Measurements from ENCODE around the gene SUCLA2.

SUCLA2 gene

DNA sequence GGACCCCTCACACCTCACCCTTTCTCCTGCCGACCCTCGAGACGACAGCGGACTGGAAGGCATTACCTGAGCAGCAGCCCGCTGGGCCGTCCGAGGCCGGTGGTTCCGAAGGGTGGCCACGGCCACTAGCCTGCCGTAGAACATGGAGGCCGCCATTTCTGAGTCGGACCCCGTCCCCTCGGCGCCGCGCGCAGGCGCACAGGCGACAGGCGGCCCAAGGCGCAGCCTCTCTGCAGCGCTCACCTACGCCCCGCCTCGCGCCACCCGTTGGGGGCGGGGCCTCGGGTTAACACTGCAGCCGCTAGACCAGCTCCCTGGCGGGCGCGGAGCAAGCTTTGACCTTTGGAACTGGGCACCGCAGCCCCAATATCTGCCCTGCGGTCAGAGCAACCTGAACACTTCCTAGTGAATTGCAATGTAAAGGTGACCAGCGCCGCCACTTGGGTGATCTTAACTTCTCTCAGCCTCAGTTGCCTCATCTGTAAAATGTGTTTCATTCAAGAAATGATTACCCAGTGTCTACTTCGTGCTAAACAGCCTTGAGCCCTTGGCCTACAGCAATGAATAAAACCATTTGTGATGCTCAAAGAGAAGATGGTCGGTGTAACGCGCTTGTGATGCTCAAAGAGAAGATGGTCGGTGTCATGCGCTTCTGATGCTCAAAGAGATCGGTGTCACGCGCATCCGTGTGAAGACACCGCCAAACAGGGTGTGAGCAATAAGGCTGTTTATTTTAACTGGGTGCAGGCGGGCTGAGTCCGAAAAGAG is at the start of gene SUCLA2:
Gene SUCLA2, minus strand, starts transcription at position 160 of the 768 bp plus-strand sequence. Its CDS starts 4 bp downstream, at position 156.
- H3K36me3 ChIP-seq (ENCODE audit: insufficient read depth, low read depth, low read length) = peaks cover 5% of the 10 kb centered on the region; the same call in 1 of the 2 replicates
- peak within 1 kb of the TSS; percentile 89 for H3K4me3 ChIP-seq (ENCODE audit: low read length)
- H3K9ac ChIP-seq (ENCODE audit: low read depth, low read length) = peak within 1 kb of the TSS; percentile 92
- H3K4me1 ChIP-seq (ENCODE audit: insufficient read depth, low read length) = peaks cover 7% of the 10 kb centered on the region
- no peaks in the 10 kb centered on the region for H3K27me3 ChIP-seq (ENCODE audit: insufficient read depth, low read length)
- H3K27ac ChIP-seq (ENCODE audit: low read length) = peak within 1 kb of the TSS; percentile 40
- no peaks in the 10 kb centered on the region for H3K9me3 ChIP-seq (ENCODE audit: insufficient read depth, low read depth, low read length)

DNA sequence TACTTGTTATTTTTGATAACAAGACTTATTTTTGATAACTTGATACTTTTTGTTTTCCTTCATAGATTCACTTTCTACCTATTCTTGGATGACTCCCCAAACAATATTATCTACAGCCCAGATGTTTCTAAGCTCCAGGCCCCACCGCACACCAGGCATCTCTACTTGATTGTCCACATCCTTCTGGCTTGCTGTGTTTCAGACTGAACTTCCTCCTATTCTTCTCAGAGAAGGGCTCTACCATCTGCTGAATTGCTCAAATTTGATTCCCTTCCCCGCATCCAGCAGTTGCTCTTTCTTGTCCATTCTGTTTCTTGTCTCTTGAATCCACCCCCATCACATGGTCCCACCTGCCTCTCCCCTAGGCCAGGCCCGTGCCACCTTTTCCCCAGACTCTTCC is 49.5 kb upstream of the SUCLA2 start:
- Histone ChIP-seq H3K27ac (ENCODE audit: low read length) (no peak overlapping the region), H3K9ac (ENCODE audit: low read depth, low read length) (no peak overlapping the region), H3K9me3 (ENCODE audit: insufficient read depth, low read depth, low read length) (no peaks in the 10 kb centered on the region), H3K27me3 (ENCODE audit: insufficient read depth, low read length) (no peaks in the 10 kb centered on the region), H3K4me1 (ENCODE audit: insufficient read depth, low read length) (no peaks in the 10 kb centered on the region), H3K36me3 (ENCODE audit: insufficient read depth, low read depth, low read length) (peaks cover 74% of the 10 kb centered on the region), H3K4me3 (ENCODE audit: low read length) (no peak overlapping the region)

DNA sequence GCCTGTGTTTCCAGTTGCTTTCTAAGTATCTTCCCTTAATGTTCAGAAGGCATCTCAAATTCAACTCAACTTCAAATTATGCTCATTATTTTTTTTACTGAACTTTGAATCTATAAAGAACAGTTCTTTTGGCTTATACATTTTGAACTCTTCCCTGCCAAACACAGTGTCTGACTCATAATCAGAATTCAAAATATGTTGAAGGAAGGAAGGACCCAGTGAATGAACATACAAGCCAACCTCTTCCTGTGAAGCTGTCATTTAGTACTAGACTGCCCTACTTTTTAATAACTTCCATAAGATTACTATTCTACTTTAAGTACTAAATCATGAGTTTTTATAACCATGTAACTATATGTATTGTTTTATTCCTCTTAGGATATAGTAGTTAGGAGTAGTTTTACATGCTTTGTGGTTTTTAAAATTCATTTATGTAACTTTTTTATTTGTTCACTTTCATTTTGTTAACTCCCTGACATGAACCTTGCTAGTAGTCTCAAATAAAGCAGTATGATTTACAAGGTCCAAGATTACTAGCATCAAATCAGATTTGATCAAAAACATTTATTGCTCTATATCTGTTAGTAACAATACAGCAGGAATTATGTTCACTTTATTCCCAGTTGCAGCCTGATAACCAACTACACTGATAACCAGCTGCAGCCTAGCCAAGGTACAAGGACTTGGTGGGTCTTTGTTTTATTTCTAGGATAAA is 42.9 kb upstream of the SUCLA2 start:
- Histone ChIP-seq H3K9ac (ENCODE audit: low read depth, low read length) (no peak overlapping the region), H3K4me1 (ENCODE audit: insufficient read depth, low read length) (peaks cover 3% of the 10 kb centered on the region), H3K27ac (ENCODE audit: low read length) (no peak overlapping the region), H3K4me3 (ENCODE audit: low read length) (no peak overlapping the region), H3K36me3 (ENCODE audit: insufficient read depth, low read depth, low read length) (peaks cover 72% of the 10 kb centered on the region), H3K27me3 (ENCODE audit: insufficient read depth, low read length) (no peaks in the 10 kb centered on the region), H3K9me3 (ENCODE audit: insufficient read depth, low read depth, low read length) (no peaks in the 10 kb centered on the region)

DNA sequence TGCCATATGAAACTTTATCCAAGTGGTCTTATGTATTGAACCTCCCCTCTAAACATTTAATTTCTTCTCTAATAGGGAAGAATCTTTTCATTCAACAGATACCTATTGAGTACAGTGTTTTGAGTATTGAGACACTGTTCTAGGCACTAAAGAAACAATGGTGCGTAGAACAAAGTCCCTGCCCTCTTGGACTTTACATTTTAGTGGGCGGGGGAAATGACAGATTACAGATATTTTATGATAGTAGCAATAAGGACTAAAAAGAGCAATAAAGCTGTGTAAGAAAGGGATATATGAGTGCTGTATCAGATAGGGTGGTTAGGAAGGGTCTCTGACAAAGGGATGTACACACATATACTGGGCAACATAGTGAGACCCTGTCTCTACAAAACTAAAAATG is 41.8 kb upstream of the SUCLA2 start:
- no peaks in the 10 kb centered on the region for H3K27me3 ChIP-seq (ENCODE audit: insufficient read depth, low read length)
- H3K9ac ChIP-seq (ENCODE audit: low read depth, low read length) = no peak overlapping the region
- peaks cover 62% of the 10 kb centered on the region for H3K36me3 ChIP-seq (ENCODE audit: insufficient read depth, low read depth, low read length)
- no peak overlapping the region for H3K4me3 ChIP-seq (ENCODE audit: low read length)
- H3K27ac ChIP-seq (ENCODE audit: low read length) = no peak overlapping the region
- H3K9me3 ChIP-seq (ENCODE audit: insufficient read depth, low read depth, low read length) = no peaks in the 10 kb centered on the region
- peaks cover 8% of the 10 kb centered on the region for H3K4me1 ChIP-seq (ENCODE audit: insufficient read depth, low read length)

DNA sequence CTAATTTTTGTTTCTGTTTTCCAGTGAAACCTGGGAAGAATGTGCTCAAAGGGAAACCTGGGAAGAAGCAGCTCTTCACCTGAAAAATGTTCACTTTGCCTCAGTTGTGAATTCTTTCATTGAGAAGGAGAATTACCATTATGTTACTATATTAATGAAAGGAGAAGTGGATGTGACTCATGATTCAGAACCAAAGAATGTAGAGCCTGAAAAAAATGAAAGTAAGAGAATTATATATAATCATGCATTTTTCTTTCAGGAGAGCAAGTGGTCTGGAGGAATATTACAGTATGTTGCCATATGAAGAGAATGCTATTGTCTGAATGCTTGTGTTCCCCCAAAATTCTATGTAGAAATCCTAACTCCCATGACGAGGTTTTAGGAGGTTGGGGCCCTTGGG is 39.8 kb upstream of the SUCLA2 start:
- Histone ChIP-seq H3K4me1 (ENCODE audit: insufficient read depth, low read length) (peaks cover 14% of the 10 kb centered on the region), H3K4me3 (ENCODE audit: low read length) (no peak overlapping the region), H3K9me3 (ENCODE audit: insufficient read depth, low read depth, low read length) (no peaks in the 10 kb centered on the region), H3K27me3 (ENCODE audit: insufficient read depth, low read length) (no peaks in the 10 kb centered on the region), H3K9ac (ENCODE audit: low read depth, low read length) (no peak overlapping the region), H3K36me3 (ENCODE audit: insufficient read depth, low read depth, low read length) (peaks cover 42% of the 10 kb centered on the region), H3K27ac (ENCODE audit: low read length) (no peak overlapping the region)

DNA sequence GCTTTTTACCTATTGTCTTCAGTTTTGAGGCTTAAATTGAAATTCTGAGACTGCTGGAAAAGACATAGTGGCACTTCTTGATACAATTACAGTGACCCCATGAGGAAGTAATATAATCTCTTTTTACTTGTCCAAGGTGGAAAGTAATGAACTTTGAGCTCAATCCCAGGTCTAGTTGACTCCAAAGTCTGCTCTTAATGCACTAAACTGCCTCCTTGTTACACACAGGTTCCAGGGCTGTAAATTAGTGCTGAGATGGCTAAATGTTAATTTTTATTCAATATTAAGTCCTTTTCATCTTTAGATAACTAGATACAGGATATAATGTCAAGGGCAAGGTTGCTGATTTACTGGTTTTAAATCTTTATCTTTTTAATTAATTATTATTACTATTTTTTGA is 39.0 kb upstream of the SUCLA2 start:
- Histone ChIP-seq H3K4me3 (ENCODE audit: low read length) (no peak overlapping the region), H3K27ac (ENCODE audit: low read length) (no peak overlapping the region), H3K27me3 (ENCODE audit: insufficient read depth, low read length) (no peaks in the 10 kb centered on the region), H3K36me3 (ENCODE audit: insufficient read depth, low read depth, low read length) (peaks cover 34% of the 10 kb centered on the region), H3K9ac (ENCODE audit: low read depth, low read length) (no peak overlapping the region), H3K4me1 (ENCODE audit: insufficient read depth, low read length) (peaks cover 14% of the 10 kb centered on the region), H3K9me3 (ENCODE audit: insufficient read depth, low read depth, low read length) (no peaks in the 10 kb centered on the region)

DNA sequence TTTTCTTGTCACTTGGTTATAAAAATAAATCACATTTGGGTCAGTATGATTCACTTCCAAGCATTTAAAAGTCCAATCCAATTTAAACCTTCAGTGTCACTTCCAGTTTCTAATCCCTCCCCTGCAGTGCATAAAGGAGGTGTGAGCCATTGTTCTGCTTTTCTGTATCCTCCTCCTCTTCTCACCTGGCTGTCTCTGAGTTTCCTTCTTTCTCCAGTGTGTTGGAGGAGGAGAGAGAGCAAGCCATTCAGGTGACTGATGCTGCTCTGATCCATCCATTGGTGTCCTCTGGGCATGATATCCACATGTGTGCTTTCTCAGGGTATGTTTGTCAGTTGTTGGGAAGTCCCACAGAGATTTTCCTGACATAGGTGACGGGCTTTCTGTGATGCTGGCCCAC is 37.7 kb upstream of the SUCLA2 start:
- peaks cover 28% of the 10 kb centered on the region for H3K36me3 ChIP-seq (ENCODE audit: insufficient read depth, low read depth, low read length)
- peaks cover 1% of the 10 kb centered on the region for H3K9me3 ChIP-seq (ENCODE audit: insufficient read depth, low read depth, low read length)
- H3K9ac ChIP-seq (ENCODE audit: low read depth, low read length) = 0 out of 2 replicates have a peak overlapping the region, but pooled peaks have one; percentile 81
- peaks cover 14% of the 10 kb centered on the region for H3K4me1 ChIP-seq (ENCODE audit: insufficient read depth, low read length)
- H3K27ac ChIP-seq (ENCODE audit: low read length) = no peak overlapping the region
- no peaks in the 10 kb centered on the region for H3K27me3 ChIP-seq (ENCODE audit: insufficient read depth, low read length)
- H3K4me3 ChIP-seq (ENCODE audit: low read length) = peak overlapping the region; percentile 77

DNA sequence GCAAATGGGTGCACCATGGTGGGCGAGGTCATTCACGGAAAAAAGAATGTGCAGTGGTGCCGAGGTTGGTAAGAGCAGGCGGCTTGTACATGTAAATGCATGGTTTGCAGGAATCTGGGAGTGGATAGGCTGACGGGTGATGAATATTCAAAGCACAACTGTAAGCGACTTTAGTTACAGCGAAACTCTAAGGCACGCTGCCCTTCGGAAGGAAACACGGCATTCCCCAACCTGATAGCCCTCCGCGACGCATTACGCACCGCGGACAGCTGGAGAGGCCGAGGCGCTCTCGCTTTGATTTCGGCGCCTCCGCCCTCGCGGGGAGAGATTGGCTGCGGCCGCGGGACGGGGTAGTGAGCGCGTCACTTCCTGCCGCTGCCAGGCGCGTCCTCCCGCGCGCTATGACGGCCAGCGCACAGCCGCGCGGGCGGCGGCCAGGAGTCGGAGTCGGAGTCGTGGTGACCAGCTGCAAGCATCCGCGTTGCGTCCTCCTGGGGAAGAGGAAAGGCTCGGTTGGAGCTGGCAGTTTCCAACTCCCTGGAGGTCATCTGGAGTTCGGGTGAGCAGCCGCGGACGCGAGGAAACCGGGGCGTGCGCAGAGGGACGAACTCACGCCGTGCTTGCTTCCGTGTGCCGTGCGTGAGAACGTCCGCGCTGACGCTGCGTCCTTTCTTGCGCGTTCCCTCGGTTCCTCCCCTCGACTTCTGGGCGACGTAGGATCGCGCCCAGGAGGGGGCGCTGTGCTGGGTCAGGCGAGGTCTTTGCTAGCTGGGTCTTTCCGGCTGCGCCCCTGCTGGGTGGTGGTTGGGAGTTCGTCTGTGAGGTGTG is 36.5 kb upstream of the SUCLA2 start, which contains the start of gene NUDT15:
Gene NUDT15, plus strand, starts transcription at position 381 of the 828 bp plus-strand sequence. Its CDS starts 21 bp downstream, at position 402.
- H3K9ac ChIP-seq (ENCODE audit: low read depth, low read length) = peak within 1 kb of the TSS; percentile 81
- H3K36me3 ChIP-seq (ENCODE audit: insufficient read depth, low read depth, low read length) = peaks cover 18% of the 10 kb centered on the region
- H3K27me3 ChIP-seq (ENCODE audit: insufficient read depth, low read length) = no peaks in the 10 kb centered on the region
- H3K27ac ChIP-seq (ENCODE audit: low read length) = peak within 1 kb of the TSS; percentile 75
- peak within 1 kb of the TSS; percentile 77 for H3K4me3 ChIP-seq (ENCODE audit: low read length)
- peaks cover 12% of the 10 kb centered on the region for H3K9me3 ChIP-seq (ENCODE audit: insufficient read depth, low read depth, low read length)
- H3K4me1 ChIP-seq (ENCODE audit: insufficient read depth, low read length) = peaks cover 14% of the 10 kb centered on the region

DNA sequence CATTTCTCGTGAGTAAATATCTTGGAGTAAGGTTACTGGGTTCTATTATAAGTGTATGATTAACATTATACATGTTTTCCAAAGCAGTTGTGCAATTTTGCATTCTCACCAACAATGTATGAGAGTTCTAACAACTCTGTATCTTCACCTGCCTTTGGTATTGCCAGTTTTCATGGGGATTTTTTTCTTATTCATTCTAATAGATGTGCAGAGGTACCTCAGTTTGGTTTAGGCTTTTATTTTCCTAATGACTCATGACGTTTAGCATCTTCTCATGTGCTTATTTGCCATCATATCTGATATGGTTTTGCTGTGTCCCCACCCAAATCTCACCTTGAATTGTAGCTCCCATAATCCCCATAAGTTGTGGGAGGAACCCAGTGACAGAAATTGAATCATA is 28.8 kb upstream of the SUCLA2 start:
- Histone ChIP-seq H3K36me3 (ENCODE audit: insufficient read depth, low read depth, low read length) (0 out of 2 replicates have a peak, but pooled peaks cover 3% of the 10 kb centered on the region), H3K27ac (ENCODE audit: low read length) (no peak overlapping the region), H3K4me3 (ENCODE audit: low read length) (no peak overlapping the region), H3K9ac (ENCODE audit: low read depth, low read length) (no peak overlapping the region), H3K27me3 (ENCODE audit: insufficient read depth, low read length) (no peaks in the 10 kb centered on the region), H3K9me3 (ENCODE audit: insufficient read depth, low read depth, low read length) (peaks cover 34% of the 10 kb centered on the region), H3K4me1 (ENCODE audit: insufficient read depth, low read length) (no peaks in the 10 kb centered on the region)

DNA sequence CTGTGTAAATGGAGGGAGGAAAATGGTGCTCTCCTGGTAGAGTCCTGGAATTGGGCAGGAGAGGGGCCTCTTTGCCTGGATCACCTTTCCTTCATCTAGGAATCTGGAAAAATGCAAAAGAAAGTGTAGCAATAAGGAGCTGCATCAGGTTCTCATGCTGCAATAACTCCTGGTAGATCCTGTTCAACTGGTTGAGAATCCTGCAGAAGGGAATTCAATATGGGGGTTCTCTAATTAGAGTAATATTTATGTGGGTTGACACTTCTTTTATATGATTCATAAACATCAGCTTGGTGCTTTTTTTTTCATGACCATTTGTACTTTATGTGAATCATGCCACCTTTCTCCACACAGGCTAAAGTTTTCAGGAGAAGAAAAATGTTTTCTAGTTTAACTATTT is 27.0 kb upstream of the SUCLA2 start:
- Histone ChIP-seq H3K4me3 (ENCODE audit: low read length) (no peak overlapping the region), H3K27me3 (ENCODE audit: insufficient read depth, low read length) (no peaks in the 10 kb centered on the region), H3K9me3 (ENCODE audit: insufficient read depth, low read depth, low read length) (peaks cover 27% of the 10 kb centered on the region), H3K36me3 (ENCODE audit: insufficient read depth, low read depth, low read length) (0 out of 2 replicates have a peak, but pooled peaks cover 3% of the 10 kb centered on the region), H3K9ac (ENCODE audit: low read depth, low read length) (no peak overlapping the region), H3K27ac (ENCODE audit: low read length) (no peak overlapping the region), H3K4me1 (ENCODE audit: insufficient read depth, low read length) (no peaks in the 10 kb centered on the region)

DNA sequence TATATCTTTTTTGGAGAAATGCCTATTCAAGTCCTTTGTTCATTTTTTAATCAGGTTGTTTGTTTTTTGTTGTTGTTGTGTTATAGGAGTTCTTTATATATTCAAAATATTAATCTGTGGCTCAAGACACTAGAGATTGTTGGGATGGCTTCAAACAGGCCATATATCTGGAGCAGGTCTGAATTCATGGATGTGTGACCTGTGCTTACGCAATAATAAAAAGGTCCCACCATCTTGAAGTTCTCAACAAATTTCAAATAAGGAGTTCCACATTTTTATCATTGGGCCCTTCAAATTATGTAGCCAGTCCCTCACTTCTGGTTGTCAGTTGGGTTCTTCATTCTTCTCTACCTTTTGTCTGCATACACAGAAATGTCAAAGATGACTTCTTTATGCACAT is 18.7 kb upstream of the SUCLA2 start:
- Histone ChIP-seq H3K4me1 (ENCODE audit: insufficient read depth, low read length) (no peaks in the 10 kb centered on the region), H3K4me3 (ENCODE audit: low read length) (no peak overlapping the region), H3K9me3 (ENCODE audit: insufficient read depth, low read depth, low read length) (no peaks in the 10 kb centered on the region), H3K9ac (ENCODE audit: low read depth, low read length) (no peak overlapping the region), H3K36me3 (ENCODE audit: insufficient read depth, low read depth, low read length) (no peaks in the 10 kb centered on the region), H3K27me3 (ENCODE audit: insufficient read depth, low read length) (no peaks in the 10 kb centered on the region), H3K27ac (ENCODE audit: low read length) (no peak overlapping the region)
